NOMO-1 treated with DMSO at 0.1 percent for 48 hours (cell line): ENCODE data around the gene BIVM.

Experiments used
- DNase-seq: peaks from one replicate; lab custom pipeline; 2025; ENCODE audit not compliant: unreplicated experiment; lab: John Stamatoyannopoulos, UW

The BIVM gene

GRCh38 chr13:102878481-102878880 lies 79.6 kb downstream of the BIVM start:
- DNase-seq = no peak

GRCh38 chr13:102879793-102880499 lies 81.0 kb downstream of the BIVM start:
- no peak for DNase-seq

GRCh38 chr13:102881819-102882686 lies 83.1 kb downstream of the BIVM start:
- DNase-seq = no peak
